ENCODE results near the gene ZNF827. TPM values are rescaled to one million over a fixed set of nuclear protein-coding genes. Genes with fewer than 3 reads are reported as not detected.

Gene ZNF827
- total and polyA plus RNA-seq, 2 of the 13 experiments (the other 11 are each of a cell fraction or from before 2014, with no cell fraction given): 2.8 TPM

DNA sequence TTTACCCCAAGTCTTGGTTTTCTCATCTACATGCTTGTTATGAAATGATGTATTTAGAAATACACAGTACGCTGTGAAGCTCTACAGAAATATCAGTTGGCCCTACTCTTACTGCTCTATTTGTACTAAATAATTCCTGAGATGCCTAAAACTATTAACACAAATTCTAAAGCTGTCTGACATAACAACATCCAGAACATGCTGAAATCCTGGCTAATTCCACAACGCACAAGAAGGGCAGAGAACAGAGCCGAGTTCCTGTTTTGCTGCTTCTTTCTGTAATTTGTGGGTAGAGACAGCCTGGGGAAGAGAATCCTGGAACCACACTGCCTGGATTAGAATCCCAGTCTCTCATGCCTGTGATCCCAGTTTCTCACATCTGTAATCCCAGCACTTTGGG, 59.0 kb downstream of the ZNF827 start:
- ChIA-PET POLR2A (no interaction called here), CTCF (ENCODE audit: low intra/inter-chr PET ratio, low total read pairs) (no interaction called here)
- Histone ChIP-seq H3K27ac (ENCODE audit: extremely low read length, insufficient read depth, low read length) (no peak overlapping the region), H3K4me1 (ENCODE audit: insufficient read depth, low read length) (no peaks in the 10 kb centered on the region), H3K27me3 (ENCODE audit: control insufficient read depth in 1 of 2, insufficient read depth in 2 of 2, low read length in 2 of 2) (no peaks in the 10 kb centered on the region), H3K79me2 (ENCODE audit: insufficient read depth, low read length) (no peaks in the 10 kb centered on the region), H3K4me2 (ENCODE audit: low read depth, low read length) (no peak overlapping the region), H3K4me3 (replicated peaks in 1 of 3; ENCODE audit: insufficient read depth in 1 of 3, low read depth in 2 of 3, low read length in 3 of 3) (no peak overlapping the region), H2AFZ (ENCODE audit: low read length) (no peak overlapping the region), H4K20me1 (ENCODE audit: insufficient read depth, low read length) (no peaks in the 10 kb centered on the region), H3K9ac (ENCODE audit: insufficient read depth, low read depth, low read length) (no peak overlapping the region), H3K9me3 (ENCODE audit: low read length) (no peaks in the 10 kb centered on the region), H3K36me3 (replicated peaks in 1 of 2; ENCODE audit: control insufficient read depth in 1 of 2, insufficient read depth in 2 of 2, low read length in 2 of 2) (peaks cover 3 to 9% of the 10 kb centered on the region in 2 experiments)
- WGBS (ENCODE audit: low lambda C conversion rate): 99% methylated on average over 3 of the region's 3 CpGs
- intact Hi-C loops (cut with micrococcal nuclease; ENCODE audit: unreplicated experiment) (no loop called here), in situ Hi-C loops (cut with HindIII; ENCODE audit: extremely low pct_ligation_motif_present, low pct_unique_long_range_greater_than_20kb) (no loop called here)
- DNase-seq (ENCODE audit: low spot score): no peak
- ATAC-seq: no peak
- no peak for FAIRE-seq
- TF ChIP-seq SIN3B (IDR thresholded peaks at IDR 0.05; ENCODE audit: low read length): no peak
- TF ChIP-seq MAZ (IDR thresholded peaks at IDR 0.05; ENCODE audit: borderline replicate concordance, low read depth, low read length): no peak
- no peak for TF ChIP-seq MAZ (CRISPR knock-in tag; IDR thresholded peaks at IDR 0.05; ENCODE audit: low read depth)
- no peak for TF ChIP-seq REPIN1 (CRISPR knock-in tag; IDR thresholded peaks at IDR 0.05; ENCODE audit: borderline replicate concordance, low read depth)
- TF ChIP-seq, protein P1, sequence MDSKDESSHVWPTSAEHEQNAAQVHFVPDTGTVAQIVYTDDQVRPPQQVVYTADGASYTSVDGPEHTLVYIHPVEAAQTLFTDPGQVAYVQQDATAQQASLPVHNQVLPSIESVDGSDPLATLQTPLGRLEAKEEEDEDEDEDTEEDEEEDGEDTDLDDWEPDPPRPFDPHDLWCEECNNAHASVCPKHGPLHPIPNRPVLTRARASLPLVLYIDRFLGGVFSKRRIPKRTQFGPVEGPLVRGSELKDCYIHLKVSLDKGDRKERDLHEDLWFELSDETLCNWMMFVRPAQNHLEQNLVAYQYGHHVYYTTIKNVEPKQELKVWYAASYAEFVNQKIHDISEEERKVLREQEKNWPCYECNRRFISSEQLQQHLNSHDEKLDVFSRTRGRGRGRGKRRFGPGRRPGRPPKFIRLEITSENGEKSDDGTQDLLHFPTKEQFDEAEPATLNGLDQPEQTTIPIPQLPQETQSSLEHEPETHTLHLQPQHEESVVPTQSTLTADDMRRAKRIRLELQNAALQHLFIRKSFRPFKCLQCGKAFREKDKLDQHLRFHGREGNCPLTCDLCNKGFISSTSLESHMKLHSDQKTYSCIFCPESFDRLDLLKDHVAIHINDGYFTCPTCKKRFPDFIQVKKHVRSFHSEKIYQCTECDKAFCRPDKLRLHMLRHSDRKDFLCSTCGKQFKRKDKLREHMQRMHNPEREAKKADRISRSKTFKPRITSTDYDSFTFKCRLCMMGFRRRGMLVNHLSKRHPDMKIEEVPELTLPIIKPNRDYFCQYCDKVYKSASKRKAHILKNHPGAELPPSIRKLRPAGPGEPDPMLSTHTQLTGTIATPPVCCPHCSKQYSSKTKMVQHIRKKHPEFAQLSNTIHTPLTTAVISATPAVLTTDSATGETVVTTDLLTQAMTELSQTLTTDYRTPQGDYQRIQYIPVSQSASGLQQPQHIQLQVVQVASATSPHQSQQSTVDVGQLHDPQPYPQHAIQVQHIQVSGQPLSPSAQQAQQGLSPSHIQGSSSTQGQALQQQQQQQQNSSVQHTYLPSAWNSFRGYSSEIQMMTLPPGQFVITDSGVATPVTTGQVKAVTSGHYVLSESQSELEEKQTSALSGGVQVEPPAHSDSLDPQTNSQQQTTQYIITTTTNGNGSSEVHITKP (CRISPR knock-in tag; IDR thresholded peaks at IDR 0.05; ENCODE audit: low read depth): no peak
- TF ChIP-seq PLRG1 (conservative IDR thresholded peaks at IDR 0.05): no peak
- TF ChIP-seq JUNB (CRISPR knock-in tag; IDR thresholded peaks at IDR 0.05; ENCODE audit: borderline replicate concordance): no peak
- no peak for TF ChIP-seq SNAPC2 (CRISPR knock-in tag; IDR thresholded peaks at IDR 0.05)
- no peak for TF ChIP-seq ZFP36L2 (CRISPR knock-in tag; IDR thresholded peaks at IDR 0.05)
- no peak for TF ChIP-seq SP5 (CRISPR knock-in tag; IDR thresholded peaks at IDR 0.05; ENCODE audit: borderline replicate concordance, low read depth)
- BruUV-seq (replicated peaks): no TSS peak

Data from HepG2 (cell line).